GM19372 (cell line): ENCODE measurements around the gene HRH1.
"Not testable (repeated sequence)": the region's sequence is repeated elsewhere in the genome, so short reads cannot be mapped to it uniquely, and the experiment has no call there.

Experiments
- ATAC-seq: cut with Tn5 transposase; IDR thresholded peaks from one replicate; pipeline ENCODE4 v1.9.1; 2021; ENCODE audit warnings: mild to moderate bottlenecking, low read depth, moderate library complexity; ENCODE audit not compliant: unreplicated experiment

The HRH1 gene, protein sequence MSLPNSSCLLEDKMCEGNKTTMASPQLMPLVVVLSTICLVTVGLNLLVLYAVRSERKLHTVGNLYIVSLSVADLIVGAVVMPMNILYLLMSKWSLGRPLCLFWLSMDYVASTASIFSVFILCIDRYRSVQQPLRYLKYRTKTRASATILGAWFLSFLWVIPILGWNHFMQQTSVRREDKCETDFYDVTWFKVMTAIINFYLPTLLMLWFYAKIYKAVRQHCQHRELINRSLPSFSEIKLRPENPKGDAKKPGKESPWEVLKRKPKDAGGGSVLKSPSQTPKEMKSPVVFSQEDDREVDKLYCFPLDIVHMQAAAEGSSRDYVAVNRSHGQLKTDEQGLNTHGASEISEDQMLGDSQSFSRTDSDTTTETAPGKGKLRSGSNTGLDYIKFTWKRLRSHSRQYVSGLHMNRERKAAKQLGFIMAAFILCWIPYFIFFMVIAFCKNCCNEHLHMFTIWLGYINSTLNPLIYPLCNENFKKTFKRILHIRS

DNA sequence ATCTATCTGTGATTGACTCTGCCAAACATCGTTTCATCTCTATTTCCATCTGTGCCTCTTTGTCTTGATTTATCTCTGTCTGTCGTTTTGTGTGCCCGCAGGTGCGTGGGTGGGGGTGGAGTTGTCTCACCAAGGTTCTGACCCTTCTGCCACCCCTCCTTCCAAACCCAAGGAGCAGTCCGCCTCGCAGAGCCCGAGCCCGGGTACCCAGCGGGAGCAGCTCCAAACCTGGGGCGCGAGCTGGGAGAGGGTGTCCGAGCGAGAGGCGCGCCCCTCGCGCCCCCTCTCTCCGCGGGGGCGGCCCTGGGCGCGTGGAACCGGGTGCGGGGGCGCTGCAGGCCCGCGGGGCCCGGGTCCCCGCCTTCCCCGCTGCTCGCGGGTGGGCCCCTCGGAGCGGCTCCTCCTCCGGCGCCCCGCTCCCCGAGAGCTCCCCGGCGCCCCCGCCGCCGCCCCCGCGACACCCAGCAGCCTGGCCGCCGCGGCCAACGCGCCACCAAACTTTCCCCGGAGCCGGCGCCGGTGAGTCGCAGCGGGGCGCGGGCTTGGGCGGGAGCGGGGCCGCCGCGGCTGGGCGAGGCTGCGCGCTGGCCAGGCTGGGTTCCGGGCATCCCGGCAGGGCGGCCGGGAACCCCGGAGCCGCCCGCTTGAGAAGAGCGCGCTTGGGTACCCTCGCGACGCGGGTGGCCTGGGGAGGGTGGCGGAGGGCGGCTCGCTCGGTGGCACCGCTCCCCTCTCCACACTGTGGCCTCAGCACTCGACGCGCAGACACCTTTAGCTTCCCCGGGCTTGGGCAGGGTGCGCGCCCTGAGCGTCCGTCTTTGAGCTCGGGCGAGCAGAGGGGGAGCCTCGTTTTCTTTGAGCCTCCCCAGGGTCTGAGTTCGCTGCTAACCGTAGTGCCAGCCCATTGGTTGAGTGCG lies at the start of gene HRH1:
HRH1 (plus strand) TSS at position 458 of the 917 bp plus-strand sequence. CDS start 104,545 bp downstream, outside the sequence.
- ATAC-seq = no peak

DNA sequence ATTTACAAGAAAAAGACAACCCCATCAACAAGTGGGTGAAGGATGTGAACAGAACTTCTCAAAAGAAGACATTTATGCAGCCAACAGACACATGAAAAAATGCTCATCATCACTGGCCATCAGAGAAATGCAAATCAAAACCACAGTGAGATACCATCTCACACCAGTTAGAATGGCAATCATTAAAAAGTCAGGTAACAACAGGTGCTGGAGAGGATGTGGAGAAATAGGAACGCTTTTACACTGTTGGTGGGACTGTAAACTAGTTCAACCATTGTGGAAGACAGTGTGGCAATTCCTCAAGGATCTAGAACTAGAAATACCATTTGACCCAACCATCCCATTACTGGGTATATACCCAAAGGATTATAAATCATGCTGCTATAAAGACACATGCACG lies 41.0 kb upstream of the HRH1 start:
- ATAC-seq = not testable (repeated sequence)

DNA sequence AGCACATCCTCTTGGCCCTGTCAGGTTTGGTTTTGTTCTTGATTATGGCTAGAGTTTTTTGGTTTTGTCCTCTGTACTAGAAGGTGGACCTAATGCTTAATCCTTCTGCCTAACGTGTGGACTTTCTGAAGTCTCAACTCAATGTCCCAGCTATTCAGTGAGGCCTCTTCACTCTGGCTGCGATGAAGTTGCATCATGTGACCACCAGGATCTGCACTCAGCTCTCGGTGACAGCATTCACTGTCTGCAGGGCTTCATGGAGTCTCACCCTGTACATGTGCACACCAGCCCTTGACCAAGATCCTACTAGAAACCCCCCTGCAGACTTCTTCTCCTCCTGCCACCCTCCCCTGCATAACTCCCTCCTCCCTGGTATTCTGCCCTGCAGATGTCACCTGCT lies 38.7 kb upstream of the HRH1 start:
- no peak for ATAC-seq

DNA sequence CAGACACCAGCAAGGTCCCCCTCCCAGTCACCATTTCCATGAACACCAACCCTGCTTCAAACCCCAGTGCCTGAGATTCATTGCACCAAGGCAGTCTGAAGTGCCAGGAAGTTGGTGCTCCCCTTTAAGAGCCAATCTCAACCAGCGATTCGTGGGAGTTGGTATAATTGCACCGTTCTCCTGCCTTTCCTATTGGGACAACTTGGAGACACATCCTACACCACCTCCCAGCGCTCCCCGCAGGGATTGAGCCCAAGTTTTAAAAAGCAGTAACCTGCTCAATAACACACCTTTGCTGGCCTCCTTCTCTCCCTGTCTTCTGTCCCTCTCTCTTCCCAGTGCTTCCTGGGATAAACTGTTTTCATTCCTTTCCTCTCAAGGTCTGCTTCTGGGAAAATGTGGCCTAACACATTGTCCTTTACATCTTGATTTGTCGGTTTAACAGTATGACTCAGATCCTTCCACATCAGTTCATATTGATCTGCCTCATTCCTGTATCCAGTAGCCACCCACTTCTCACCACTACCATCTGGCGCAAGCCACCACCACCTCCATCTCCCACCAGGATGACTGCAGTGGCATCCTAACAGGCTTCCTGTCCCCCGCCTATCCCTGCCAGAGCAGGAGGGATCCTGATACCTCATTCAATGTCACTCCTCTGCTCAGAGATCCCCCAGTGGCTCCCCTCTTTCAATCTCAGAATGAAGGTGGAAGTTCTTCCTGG lies 37.8 kb upstream of the HRH1 start:
- no peak for ATAC-seq

DNA sequence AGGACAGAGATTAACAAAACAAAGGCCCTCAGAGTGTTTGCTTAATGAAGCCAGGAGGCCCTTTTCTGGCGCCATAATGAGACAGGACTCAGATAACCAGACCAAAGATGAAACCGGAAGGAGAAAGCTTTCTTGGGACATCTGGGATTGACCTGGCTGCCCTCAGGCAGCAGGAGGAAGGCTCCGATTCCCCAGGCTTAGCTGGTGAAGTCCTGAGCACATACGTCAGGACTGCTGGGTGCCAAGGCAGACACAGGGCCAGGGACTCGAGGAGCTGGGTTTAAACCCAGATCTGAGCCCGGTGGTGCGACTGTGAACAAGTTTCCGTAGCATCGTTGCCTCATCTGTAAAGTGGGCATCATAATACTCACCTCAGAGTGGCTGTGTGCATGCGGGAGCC lies 36.7 kb upstream of the HRH1 start:
- no peak for ATAC-seq

DNA sequence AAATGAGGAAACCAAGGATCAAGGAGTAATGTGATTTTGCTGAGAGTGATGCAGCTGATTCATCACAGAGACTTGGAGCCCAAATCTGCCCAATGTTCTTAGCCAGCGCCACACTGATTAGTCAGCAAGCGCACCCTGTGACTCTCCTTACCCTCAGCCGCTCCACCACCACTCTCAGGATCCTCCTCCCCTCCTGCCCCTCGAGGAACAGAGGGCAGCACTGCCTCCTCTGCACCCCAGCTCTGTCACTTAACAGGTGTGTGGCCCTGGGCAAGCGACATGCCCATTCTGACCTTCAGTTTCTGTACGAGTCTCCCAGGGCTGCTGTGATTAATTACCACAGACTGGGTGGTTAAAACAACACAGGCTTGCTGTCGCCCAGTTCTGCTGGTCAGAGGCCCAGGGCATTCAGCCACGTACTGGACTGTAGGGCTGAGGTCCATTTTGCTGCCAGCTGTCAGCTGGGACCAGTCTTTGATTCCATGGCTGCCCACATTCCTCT lies 36.1 kb upstream of the HRH1 start:
- no peak for ATAC-seq

DNA sequence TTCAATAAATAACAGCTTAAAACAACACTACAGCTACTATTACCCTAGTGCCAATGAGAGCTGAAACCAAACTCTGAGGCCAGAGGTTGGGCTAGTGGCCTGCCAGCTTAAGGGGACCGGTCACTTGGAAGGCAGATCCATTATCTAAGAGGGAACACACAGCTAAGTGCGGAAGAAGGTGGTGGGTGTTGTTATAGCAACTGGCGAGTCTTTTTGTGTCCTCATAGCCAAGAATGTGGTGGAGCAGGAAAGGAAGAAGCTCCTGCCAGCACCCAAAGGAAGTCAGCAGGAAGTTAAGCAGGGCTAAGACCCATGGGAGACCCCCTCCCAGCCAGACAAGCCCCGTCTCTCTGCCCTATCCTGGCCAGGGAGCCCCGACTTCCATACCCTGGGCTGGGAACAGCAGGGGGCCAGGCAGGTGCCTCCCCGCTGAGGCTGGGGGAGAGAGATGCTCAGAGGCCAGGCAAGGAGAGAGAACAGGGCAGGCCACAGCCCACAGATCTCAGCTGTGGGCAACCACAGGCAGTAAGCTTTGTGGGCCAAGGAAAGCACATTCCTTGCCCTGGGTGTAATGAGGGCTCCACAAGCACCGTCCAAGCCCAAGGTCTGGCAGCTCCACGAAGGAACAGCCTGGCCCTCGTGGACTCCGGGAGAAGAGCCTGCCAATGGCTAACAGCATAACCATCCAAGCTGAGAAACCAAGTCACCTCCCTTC lies 34.0 kb upstream of the HRH1 start:
- ATAC-seq = no peak

DNA sequence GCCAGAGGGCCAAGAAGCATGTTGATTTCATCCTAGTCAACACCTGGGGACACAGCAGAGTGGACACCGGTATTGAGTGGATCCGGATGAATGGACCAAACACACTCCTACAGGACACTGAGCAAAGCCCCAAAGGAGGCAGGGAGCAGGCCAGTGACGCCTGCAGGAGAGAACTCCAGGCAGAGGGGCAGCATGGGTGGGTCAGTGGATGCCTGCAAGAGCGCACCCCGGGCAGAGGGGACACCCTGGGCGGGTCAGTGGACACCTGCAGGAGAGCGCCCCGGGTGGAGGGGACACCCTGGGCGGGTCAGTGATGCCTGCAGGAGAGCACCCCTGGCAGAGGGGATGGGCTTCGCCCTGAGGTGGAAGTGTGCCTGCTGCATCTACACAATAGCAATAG lies 27.6 kb upstream of the HRH1 start:
- ATAC-seq = no peak

DNA sequence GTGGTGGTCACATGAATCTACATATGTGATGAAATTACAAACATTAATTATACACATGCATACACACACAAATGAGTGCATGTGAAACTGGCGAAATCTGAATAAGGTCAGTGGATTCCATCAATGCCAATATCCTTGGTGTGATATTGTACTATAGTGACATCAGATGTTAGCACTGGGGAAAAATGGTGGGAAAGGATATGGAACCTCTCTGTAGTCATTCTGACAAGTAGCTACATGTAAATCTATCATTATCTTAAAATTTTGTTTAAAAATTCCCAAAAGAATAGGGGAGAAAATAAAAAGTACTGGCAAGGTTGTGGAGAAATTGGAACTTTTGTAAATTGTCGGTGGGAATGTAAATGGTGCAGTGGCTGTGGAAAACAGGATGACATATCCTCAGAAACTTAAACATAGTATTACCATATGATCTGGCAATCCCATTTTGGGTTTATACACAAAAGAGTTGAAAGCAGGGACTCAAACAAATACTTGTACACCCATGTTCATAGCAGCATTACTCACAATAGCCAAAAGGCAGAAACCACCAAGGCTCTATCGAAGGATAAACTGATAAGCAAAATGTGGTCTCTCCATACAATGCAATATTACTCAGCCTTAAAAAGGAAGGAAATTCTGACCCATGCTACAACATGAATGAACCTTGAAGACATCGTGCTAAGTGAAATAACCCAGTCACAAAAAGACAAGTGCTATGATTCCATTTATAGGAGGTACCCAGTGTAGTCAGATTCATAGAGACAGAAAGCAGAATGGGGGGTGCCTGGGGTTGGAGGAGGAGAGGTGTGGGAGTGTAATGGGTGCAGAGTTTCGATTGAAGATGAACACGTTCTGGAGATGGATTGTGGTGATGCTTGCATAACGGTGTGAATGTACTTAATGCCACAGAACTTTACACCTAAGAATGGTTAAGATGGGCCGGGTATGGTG lies 25.3 kb upstream of the HRH1 start:
- ATAC-seq = no peak

DNA sequence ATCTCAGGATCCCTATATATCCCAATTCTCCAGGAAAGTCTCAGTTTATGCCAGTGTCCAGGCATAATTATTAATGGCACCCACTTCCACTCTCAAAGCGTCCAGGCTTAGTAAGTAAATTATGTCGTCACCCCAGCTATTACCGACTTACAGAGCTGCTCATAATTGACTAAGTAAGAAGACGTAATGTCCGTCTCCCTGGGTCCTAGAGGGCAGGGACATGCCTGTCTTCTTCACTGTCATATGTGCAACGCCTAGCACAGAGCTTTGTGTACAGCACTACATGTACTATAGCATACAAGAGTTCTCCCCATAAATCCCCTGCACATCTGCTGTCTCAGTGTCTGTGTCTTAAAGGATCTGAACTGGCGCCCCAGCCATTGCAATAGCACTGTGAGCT lies 23.9 kb upstream of the HRH1 start:
- no peak for ATAC-seq

DNA sequence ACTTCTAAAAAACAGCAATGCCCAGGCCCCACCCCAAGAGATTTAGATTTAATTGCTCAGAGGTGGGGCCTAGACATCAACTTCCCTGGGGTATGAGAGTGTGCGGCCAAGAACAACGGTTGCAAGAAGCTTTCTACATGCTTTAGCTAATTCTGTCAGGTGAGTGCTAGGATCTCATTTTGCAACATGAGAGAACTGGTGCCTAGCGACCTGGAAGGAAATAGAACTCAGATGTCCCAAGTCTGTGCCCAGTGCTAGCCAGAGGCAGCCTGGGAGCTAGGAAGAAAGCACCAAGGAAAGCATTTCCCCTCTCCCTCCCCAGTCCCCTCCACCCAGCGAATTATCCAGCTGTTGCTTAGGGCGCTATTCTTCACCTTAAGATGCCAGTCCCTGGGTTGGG lies 22.9 kb upstream of the HRH1 start:
- ATAC-seq = no peak

DNA sequence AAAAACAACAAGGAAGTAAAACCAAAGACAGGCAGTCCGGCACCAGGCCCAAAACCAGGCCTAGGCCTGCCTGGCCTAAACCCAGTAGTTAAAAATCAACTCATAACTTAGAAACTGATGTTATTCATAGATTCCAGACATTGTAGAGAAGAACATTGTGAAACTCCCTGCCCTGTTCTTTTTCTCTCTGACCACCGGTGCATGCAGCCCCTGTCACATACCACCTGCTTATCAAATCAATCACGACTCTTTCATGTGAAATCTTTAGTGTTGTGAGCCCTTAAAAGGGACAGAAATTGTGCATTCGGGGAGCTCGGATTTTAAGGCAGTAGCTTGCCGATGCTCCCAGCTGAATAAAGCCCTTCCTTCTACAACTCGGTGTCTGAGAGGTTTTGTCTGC lies 22.4 kb upstream of the HRH1 start:
- not testable (repeated sequence) for ATAC-seq

DNA sequence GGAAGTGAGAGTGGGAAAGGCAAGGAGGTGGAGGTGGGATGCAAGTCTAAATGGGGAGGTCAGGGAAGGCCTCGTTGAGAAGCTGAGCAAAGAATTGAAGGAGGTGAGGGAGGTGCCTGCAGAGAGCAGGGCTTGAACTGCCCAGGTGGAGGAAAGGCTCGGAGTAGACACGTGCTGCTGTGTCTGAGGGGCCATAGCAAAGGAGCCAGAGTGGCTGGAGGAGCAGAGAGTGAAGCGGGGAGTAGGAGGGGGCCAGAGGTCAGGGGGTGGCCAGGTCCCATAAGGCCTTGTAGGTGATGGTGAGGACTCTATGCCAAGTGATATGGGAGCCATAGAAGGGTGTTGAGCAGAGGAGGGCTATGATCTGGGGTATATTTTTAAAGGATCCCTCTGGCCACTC lies 21.4 kb upstream of the HRH1 start:
- ATAC-seq = no peak

DNA sequence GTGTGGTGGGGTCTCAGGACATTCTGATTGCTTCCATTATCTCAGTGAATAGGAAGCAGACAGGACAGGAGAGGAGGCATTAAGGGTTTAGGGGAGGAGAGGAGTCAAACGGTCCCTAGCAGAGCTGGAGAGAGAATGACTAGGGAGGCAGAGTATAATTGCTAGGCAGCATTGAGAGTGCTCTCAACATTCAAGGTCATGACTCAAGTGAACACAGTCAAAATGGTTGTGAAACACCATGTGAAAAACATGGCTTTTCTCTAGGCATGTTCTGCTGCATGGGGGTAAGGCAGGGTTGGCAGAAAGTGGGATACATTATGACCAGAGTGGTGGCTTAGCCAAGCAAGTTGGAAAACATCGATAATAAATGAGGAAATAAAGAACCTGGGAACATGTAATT lies 19.5 kb upstream of the HRH1 start:
- no peak for ATAC-seq

DNA sequence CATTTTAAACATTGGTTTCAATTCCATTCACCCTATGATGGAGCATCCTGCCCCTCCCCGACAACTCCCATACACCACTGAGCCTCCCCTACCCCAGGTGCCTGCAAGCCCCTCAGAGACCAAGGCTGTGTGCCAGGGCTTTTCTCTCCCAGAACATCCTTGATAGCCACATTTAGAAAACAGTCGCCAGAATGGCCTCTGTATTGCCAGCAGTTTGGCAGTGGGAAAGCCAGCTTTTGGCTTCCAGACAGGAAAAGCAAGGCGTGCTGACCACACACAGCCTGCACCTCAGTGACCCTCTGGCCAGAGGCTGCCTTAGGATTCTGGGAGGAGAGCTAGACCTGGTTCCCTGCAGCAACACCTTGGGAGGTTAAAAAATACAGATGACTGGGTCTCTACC lies 18.2 kb upstream of the HRH1 start:
- ATAC-seq = no peak

DNA sequence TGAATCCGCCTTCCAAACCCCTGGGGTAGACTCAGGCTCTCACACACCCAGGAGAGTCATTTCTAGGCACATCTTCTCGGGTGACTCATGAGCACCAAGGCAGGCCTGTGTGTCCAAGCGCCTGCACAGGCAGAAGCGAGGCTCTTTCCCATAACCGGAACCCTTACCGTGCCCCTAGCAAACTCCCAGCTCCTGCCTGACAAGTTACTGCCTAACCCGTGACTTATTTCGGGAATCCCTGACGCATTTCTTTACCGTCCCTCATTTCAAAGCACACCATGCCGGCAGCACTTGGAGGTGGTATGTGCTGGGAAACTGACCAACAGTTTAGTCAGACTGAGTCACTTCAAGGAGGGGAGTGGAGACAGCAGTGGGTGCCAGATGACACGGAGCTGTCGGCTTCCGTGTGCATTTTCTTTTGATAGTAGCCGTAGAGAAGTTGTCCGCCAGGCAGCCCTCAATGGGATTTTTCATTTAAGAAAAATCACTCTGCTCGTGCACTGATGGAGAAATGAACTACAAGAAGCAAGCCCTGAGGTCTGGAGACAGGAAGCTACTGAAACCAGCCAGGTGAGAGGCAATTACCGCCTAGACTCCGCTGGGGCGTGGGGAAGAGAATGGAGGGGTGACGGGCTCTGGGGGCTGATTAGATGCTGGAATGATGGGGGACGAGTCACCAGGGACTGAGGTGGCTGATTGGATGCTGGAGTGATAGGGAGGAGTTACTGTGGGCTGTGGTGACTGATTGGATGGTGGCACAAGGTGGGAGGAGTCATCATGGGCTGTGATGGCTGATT lies 17.3 kb upstream of the HRH1 start:
- no peak for ATAC-seq

DNA sequence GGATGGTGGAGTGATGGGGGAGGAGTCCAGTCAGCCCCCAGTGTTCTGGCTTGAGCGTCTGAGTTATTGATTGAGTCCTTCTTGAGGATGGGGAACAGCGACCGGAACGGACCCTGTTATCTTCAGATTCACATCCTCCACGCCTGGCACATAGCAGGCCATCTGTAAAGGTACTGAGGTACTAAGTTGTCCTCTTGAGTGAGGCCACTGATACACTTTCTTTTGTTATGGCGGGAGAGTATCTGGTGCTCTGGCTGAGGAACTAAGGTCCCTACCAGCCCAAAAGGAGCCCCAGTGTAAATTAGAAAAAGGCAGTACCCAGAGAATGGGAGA lies 16.7 kb upstream of the HRH1 start:
- no peak for ATAC-seq

DNA sequence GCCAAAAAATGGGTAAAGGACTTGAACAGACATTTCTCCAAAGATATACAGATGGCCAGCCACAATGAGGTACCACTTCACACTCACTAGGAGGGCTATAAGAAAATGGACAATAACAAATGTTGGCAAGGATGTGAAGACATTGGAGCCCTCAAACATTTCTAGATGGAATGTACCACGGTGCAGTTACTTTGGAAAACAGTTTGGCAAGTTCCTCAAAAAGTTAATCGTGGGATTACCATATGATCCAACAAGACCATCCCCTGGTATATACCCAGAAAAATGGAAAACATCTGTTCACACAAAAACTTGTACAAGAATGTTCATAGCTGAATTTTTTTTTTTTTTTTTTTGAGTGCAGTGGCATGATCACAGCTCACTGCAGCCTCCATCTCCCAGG lies 15.9 kb upstream of the HRH1 start:
- ATAC-seq = no peak
